HUES64 (cell line): Measurements from ENCODE around the gene SHISA3.

Experiments used
- H3K27ac ChIP-seq: 2 replicates; pipeline ENCODE4 v1.7.0; 2013; ENCODE audit warnings: low read depth, low read length, inconsistent platforms
- H3K27me3 ChIP-seq: 2 replicates; pipeline ENCODE4 v1.6.1; 2013; ENCODE audit warnings: mild to moderate bottlenecking, low read length; ENCODE audit not compliant: insufficient read depth
- H3K36me3 ChIP-seq: 2 replicates; pipeline ENCODE4 v1.6.1; 2013; ENCODE audit warnings: mild to moderate bottlenecking, low read length; ENCODE audit not compliant: insufficient read depth
- H3K4me1 ChIP-seq: 2 replicates; pipeline ENCODE4 v1.6.1; 2013; ENCODE audit warnings: mild to moderate bottlenecking, low read length, moderate library complexity; ENCODE audit not compliant: insufficient read depth
- H3K4me3 ChIP-seq: 2 replicates; pipeline ENCODE4 v1.5.1; 2013; ENCODE audit warnings: mild to moderate bottlenecking, low read length, moderate library complexity
- H3K9ac ChIP-seq: 2 replicates; pipeline ENCODE4 v1.6.1; 2013; ENCODE audit warnings: mild to moderate bottlenecking, low read depth, low read length
- H3K9me3 ChIP-seq: 2 replicates; pipeline ENCODE4 v1.6.1; 2013; ENCODE audit warnings: low read depth, low read length; ENCODE audit not compliant: insufficient read depth
- WGBS: fragments of 150-250, 120-280 bp; methylation state at CpG from one replicate; pipeline ENCODE4 v1.1.7; 2013; ENCODE audit warnings: missing lambda C conversion rate; 5-methylcytosine and 5-hydroxymethylcytosine counted together

Gene SHISA3

GRCh38 chr4:42392436-42392835 lies 4.9 kb upstream of the SHISA3 start:
- 92% methylated on average over 4 of the region's 4 CpGs for WGBS

GRCh38 chr4:42395595-42395994 lies 1.7 kb upstream of the SHISA3 start:
- Histone ChIP-seq H3K36me3 (no peaks in the 10 kb centered on the region), H3K9me3 (no peaks in the 10 kb centered on the region), H3K9ac (no peak overlapping the region), H3K4me3 (no peak overlapping the region), H3K27me3 (peaks cover 62% of the 10 kb centered on the region), H3K4me1 (peaks cover 27% of the 10 kb centered on the region), H3K27ac (no peak overlapping the region)
- WGBS: no CpG with 5 or more reads among the region's 1 CpG

More at GRCh38 chr4:42392436-42392835, 4.9 kb upstream of the SHISA3 start:
- no peak overlapping the region for H3K27ac ChIP-seq
- H3K27me3 ChIP-seq: peaks cover 30% of the 10 kb centered on the region
- H3K4me3 ChIP-seq: no peak overlapping the region
- peaks cover 17% of the 10 kb centered on the region for H3K4me1 ChIP-seq
- H3K9me3 ChIP-seq: no peaks in the 10 kb centered on the region
- H3K9ac ChIP-seq: no peak overlapping the region
- no peaks in the 10 kb centered on the region for H3K36me3 ChIP-seq

- H3K36me3 ChIP-seq: no peaks in the 10 kb centered on the region
- WGBS: 12% methylated on average over 17 of the region's 17 CpGs
- no peak overlapping the region for H3K27ac ChIP-seq
- H3K9me3 ChIP-seq: no peaks in the 10 kb centered on the region
- peaks cover 20% of the 10 kb centered on the region for H3K4me1 ChIP-seq
- H3K9ac ChIP-seq: no peak overlapping the region
- H3K27me3 ChIP-seq: peaks cover 69% of the 10 kb centered on the region
- H3K4me3 ChIP-seq: peak overlapping the region; percentile 62
These were observed 932 bp upstream of the SHISA3 start for GRCh38 chr4:42396361-42396751.

GRCh38 chr4:42397635-42398170 lies 415 bp downstream of the SHISA3 start:
- H3K9me3 ChIP-seq: no peaks in the 10 kb centered on the region
- H3K4me1 ChIP-seq: peaks cover 23% of the 10 kb centered on the region
- peaks cover 78% of the 10 kb centered on the region for H3K27me3 ChIP-seq
- H3K36me3 ChIP-seq: no peaks in the 10 kb centered on the region
- H3K27ac ChIP-seq: no peak overlapping the region
- H3K4me3 ChIP-seq: peak overlapping the region; percentile 62
- under 1% methylated on average over 52 of the region's 52 CpGs for WGBS
- H3K9ac ChIP-seq: no peak overlapping the region

- Histone ChIP-seq H3K36me3 (no peaks in the 10 kb centered on the region), H3K9me3 (no peaks in the 10 kb centered on the region), H3K9ac (no peak overlapping the region), H3K27me3 (peaks cover 78% of the 10 kb centered on the region), H3K4me3 (peak overlapping the region; percentile 62), H3K4me1 (peaks cover 23% of the 10 kb centered on the region), H3K27ac (no peak overlapping the region)
- WGBS: under 1% methylated on average over 60 of the region's 60 CpGs
These were observed 1.0 kb downstream of the SHISA3 start for GRCh38 chr4:42398171-42398870.

- WGBS: under 1% methylated on average over 24 of the region's 24 CpGs
- Histone ChIP-seq H3K4me3 (peak overlapping the region; percentile 62), H3K9ac (no peak overlapping the region), H3K36me3 (no peaks in the 10 kb centered on the region), H3K27me3 (peaks cover 78% of the 10 kb centered on the region), H3K4me1 (peaks cover 23% of the 10 kb centered on the region), H3K9me3 (no peaks in the 10 kb centered on the region), H3K27ac (0 out of 2 replicates have a peak overlapping the region, but pooled peaks have one; percentile 6)
These were observed 1.6 kb downstream of the SHISA3 start for GRCh38 chr4:42398871-42399331.

- no peak overlapping the region for H3K9ac ChIP-seq
- no peak overlapping the region for H3K27ac ChIP-seq
- H3K4me3 ChIP-seq: peak overlapping the region; percentile 62
- H3K4me1 ChIP-seq: peaks cover 23% of the 10 kb centered on the region
- H3K9me3 ChIP-seq: no peaks in the 10 kb centered on the region
- 9% methylated on average over 10 of the region's 10 CpGs for WGBS
- H3K36me3 ChIP-seq: no peaks in the 10 kb centered on the region
- peaks cover 78% of the 10 kb centered on the region for H3K27me3 ChIP-seq
These were observed 2.1 kb downstream of the SHISA3 start for GRCh38 chr4:42399393-42399792.

- H3K9ac ChIP-seq: no peak overlapping the region
- no peak overlapping the region for H3K27ac ChIP-seq
- 87% methylated on average over 9 of the region's 9 CpGs for WGBS
- peaks cover 60% of the 10 kb centered on the region for H3K27me3 ChIP-seq
- no peak overlapping the region for H3K4me3 ChIP-seq
- H3K4me1 ChIP-seq: peaks cover 19% of the 10 kb centered on the region
- no peaks in the 10 kb centered on the region for H3K9me3 ChIP-seq
- H3K36me3 ChIP-seq: no peaks in the 10 kb centered on the region
These were observed 3.9 kb downstream of the SHISA3 start for GRCh38 chr4:42401171-42401570.

- Histone ChIP-seq H3K27ac (no peak overlapping the region), H3K9ac (no peak overlapping the region), H3K4me3 (no peak overlapping the region), H3K4me1 (peaks cover 23% of the 10 kb centered on the region), H3K27me3 (peaks cover 32% of the 10 kb centered on the region), H3K36me3 (no peaks in the 10 kb centered on the region), H3K9me3 (no peaks in the 10 kb centered on the region)
- 75% methylated on average over 6 of the region's 6 CpGs for WGBS
These were observed 6.7 kb downstream of the SHISA3 start for GRCh38 chr4:42404001-42404400.

- WGBS: 79% methylated on average over 3 of the region's 3 CpGs
- H3K9me3 ChIP-seq: no peaks in the 10 kb centered on the region
- no peak overlapping the region for H3K27ac ChIP-seq
- H3K4me3 ChIP-seq: no peak overlapping the region
- no peaks in the 10 kb centered on the region for H3K36me3 ChIP-seq
- peaks cover 15% of the 10 kb centered on the region; the same call in 1 of the 2 replicates for H3K4me1 ChIP-seq
- no peak overlapping the region for H3K9ac ChIP-seq
- H3K27me3 ChIP-seq: no peaks in the 10 kb centered on the region
These were observed 13.2 kb downstream of the SHISA3 start for GRCh38 chr4:42410446-42410845.

GRCh38 chr4:42411803-42412202 lies 14.5 kb downstream of the SHISA3 start:
- WGBS: 91% methylated on average over 4 of the region's 4 CpGs
- Histone ChIP-seq H3K4me1 (peaks cover 27% of the 10 kb centered on the region; the same call in 1 of the 2 replicates), H3K9me3 (no peaks in the 10 kb centered on the region), H3K27ac (no peak overlapping the region), H3K4me3 (no peak overlapping the region), H3K27me3 (no peaks in the 10 kb centered on the region), H3K36me3 (no peaks in the 10 kb centered on the region), H3K9ac (no peak overlapping the region)
